ENCODE results near the gene EFCAB6.

EFCAB6 gene

DNA sequence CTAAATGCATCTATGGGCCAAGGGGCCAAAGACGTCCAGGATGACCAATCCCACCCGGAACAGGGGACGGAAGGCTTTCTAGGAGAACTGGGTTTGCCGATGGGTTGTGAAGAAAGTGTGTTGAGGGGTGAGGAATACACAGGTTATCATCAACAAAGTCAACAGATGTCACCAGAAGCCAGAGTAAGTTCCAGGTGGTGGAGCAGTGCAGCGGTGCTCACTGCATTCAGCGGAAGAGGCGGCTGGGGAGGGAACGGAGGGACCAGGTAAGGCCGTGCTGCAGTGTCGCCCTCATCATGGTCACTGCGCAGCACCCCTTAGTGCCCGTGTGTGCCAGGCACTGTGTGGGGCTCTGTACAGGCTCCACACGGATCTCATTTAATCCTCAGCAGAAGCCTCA is 176.0 kb downstream of the EFCAB6 start:
- H3K4me1 ChIP-seq (ENCODE audit: insufficient read depth, low read length, severe bottlenecking), result no peaks in the 10 kb centered on the region
- TF ChIP-seq EZH2 (IDR thresholded peaks at IDR 0.05; ENCODE audit: borderline replicate concordance, low read length) (no peak), CTCF (IDR thresholded peaks at IDR 0.05; ENCODE audit: low read length) (no peak)

DNA sequence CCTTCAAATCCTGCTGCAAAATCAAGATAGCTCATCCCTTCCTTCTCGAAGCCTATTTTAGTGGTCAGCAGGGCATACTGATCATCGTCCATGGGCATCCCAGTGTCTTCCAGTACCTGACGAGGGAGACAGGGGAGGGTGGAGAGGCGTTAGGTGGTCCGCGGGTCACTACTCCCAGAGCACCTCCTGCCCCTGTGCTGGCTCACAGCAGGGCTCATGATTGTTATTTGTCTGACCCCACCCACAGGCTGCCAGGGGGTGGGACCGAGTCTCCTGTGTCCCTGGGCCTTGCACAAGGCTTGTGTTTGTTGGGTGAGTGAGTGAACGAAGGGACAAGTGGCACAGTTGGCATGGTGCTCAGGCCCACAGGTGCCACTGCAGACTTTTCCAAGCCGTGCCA is 177.0 kb downstream of the EFCAB6 start:
- peaks cover 6% of the 10 kb centered on the region; the same call in 1 of the 2 replicates for H3K9me3 ChIP-seq (ENCODE audit: low read length)
- H2AFZ ChIP-seq (ENCODE audit: low read length), result no peak overlapping the region
- H4K20me1 ChIP-seq (ENCODE audit: insufficient read depth, low read length), result no peaks in the 10 kb centered on the region
- H3K27ac ChIP-seq (ENCODE audit: low read depth, low read length, poor library complexity, severe bottlenecking), result no peak overlapping the region
- H3K9ac ChIP-seq (ENCODE audit: low read length), result no peak overlapping the region
- peaks cover 8% of the 10 kb centered on the region; the same call in 1 of the 2 replicates for H3K27me3 ChIP-seq (ENCODE audit: insufficient read depth, low read length)
- no peaks in the 10 kb centered on the region for H3K9me2 ChIP-seq (ENCODE audit: low read depth, low read length)
- no peaks in the 10 kb centered on the region for H3K4me1 ChIP-seq (ENCODE audit: insufficient read depth, low read length, severe bottlenecking)
- no peaks in the 10 kb centered on the region for H3K79me2 ChIP-seq (ENCODE audit: insufficient read depth, low read length)
- H3K36me3 ChIP-seq (ENCODE audit: insufficient read depth, low read length), result no peaks in the 10 kb centered on the region
- H3F3A ChIP-seq (ENCODE audit: insufficient read depth, low read length), result no peaks in the 10 kb centered on the region
- TF ChIP-seq EZH2 (IDR thresholded peaks at IDR 0.05; ENCODE audit: borderline replicate concordance, low read length), result no peak
- no peak for TF ChIP-seq CTCF (IDR thresholded peaks at IDR 0.05; ENCODE audit: low read length)
- H3K4me2 ChIP-seq (ENCODE audit: low read length), result no peak overlapping the region
- no peak overlapping the region for H3K4me3 ChIP-seq (ENCODE audit: low read depth, low read length, poor library complexity, severe bottlenecking)

More for the DNA sequence above, 176.0 kb downstream of the EFCAB6 start:
- Histone ChIP-seq H3K4me3 (ENCODE audit: low read depth, low read length, poor library complexity, severe bottlenecking) (no peak overlapping the region), H3K4me2 (ENCODE audit: low read length) (no peak overlapping the region), H3F3A (ENCODE audit: insufficient read depth, low read length) (no peaks in the 10 kb centered on the region), H3K9me3 (ENCODE audit: low read length) (peaks cover 6% of the 10 kb centered on the region; the same call in 1 of the 2 replicates), H3K27me3 (ENCODE audit: insufficient read depth, low read length) (peaks cover 8% of the 10 kb centered on the region; the same call in 1 of the 2 replicates), H3K36me3 (ENCODE audit: insufficient read depth, low read length) (no peaks in the 10 kb centered on the region), H3K79me2 (ENCODE audit: insufficient read depth, low read length) (no peaks in the 10 kb centered on the region), H3K27ac (ENCODE audit: low read depth, low read length, poor library complexity, severe bottlenecking) (no peak overlapping the region), H3K9ac (ENCODE audit: low read length) (no peak overlapping the region), H2AFZ (ENCODE audit: low read length) (no peak overlapping the region), H4K20me1 (ENCODE audit: insufficient read depth, low read length) (no peaks in the 10 kb centered on the region), H3K9me2 (ENCODE audit: low read depth, low read length) (no peaks in the 10 kb centered on the region)

DNA sequence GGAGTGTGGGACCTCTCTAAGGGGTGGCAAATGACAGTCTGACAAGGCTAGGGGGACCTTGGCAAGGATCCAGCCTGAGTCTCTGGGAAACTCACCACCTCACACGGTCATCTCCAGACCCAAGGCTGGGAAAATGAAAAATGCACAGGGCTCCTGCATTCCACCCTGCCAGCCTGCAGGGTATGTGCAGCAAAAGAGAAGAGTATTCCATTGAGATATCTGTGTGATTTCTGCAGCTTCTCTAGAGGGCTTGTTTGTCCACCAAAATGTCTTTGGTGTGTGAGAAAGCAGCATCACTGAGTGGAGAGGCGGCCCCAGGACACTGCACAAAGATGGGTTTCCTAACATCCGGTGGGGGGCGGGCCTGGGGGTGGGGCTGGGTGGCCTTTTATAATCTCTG is 177.8 kb downstream of the EFCAB6 start:
- Histone ChIP-seq H2AFZ (ENCODE audit: low read length) (no peak overlapping the region), H3K4me3 (ENCODE audit: low read depth, low read length, poor library complexity, severe bottlenecking) (no peak overlapping the region), H3K4me2 (ENCODE audit: low read length) (no peak overlapping the region), H3F3A (ENCODE audit: insufficient read depth, low read length) (no peaks in the 10 kb centered on the region), H3K27me3 (ENCODE audit: insufficient read depth, low read length) (peaks cover 7% of the 10 kb centered on the region; the same call in 1 of the 2 replicates), H3K79me2 (ENCODE audit: insufficient read depth, low read length) (no peaks in the 10 kb centered on the region), H3K4me1 (ENCODE audit: insufficient read depth, low read length, severe bottlenecking) (no peaks in the 10 kb centered on the region), H3K36me3 (ENCODE audit: insufficient read depth, low read length) (no peaks in the 10 kb centered on the region), H3K9me2 (ENCODE audit: low read depth, low read length) (no peaks in the 10 kb centered on the region), H3K27ac (ENCODE audit: low read depth, low read length, poor library complexity, severe bottlenecking) (no peak overlapping the region), H3K9ac (ENCODE audit: low read length) (no peak overlapping the region), H3K9me3 (ENCODE audit: low read length) (peaks cover 3% of the 10 kb centered on the region; the same call in 1 of the 2 replicates), H4K20me1 (ENCODE audit: insufficient read depth, low read length) (no peaks in the 10 kb centered on the region)
- no peak for TF ChIP-seq CTCF (IDR thresholded peaks at IDR 0.05; ENCODE audit: low read length)
- no peak for TF ChIP-seq EZH2 (IDR thresholded peaks at IDR 0.05; ENCODE audit: borderline replicate concordance, low read length)
